GM19438 (cell line): Measurements from ENCODE around the gene KRTAP5-4.
"Not testable (repeated sequence)": the region's sequence is repeated elsewhere in the genome, so short reads cannot be mapped to it uniquely, and the experiment has no call there.

Source experiments
- ATAC-seq: cut with Tn5 transposase; IDR thresholded peaks from one replicate; pipeline ENCODE4 v1.9.1; 2021; ENCODE audit warnings: low read depth; ENCODE audit not compliant: unreplicated experiment

The KRTAP5-4 gene

GRCh38 chr11:1639666-1640065, 17.7 kb upstream of the KRTAP5-4 start:
- no peak for ATAC-seq

- no peak for ATAC-seq
Measured at GRCh38 chr11:1639102-1639620, 17.2 kb upstream of the KRTAP5-4 start.

GRCh38 chr11:1638344-1638743, 16.4 kb upstream of the KRTAP5-4 start:
- no peak for ATAC-seq

- ATAC-seq = no peak
Measured at GRCh38 chr11:1637628-1638027, 15.7 kb upstream of the KRTAP5-4 start.

GRCh38 chr11:1636291-1636950, 14.5 kb upstream of the KRTAP5-4 start:
- ATAC-seq = no peak

GRCh38 chr11:1633864-1634263, 11.9 kb upstream of the KRTAP5-4 start:
- ATAC-seq = no peak

GRCh38 chr11:1632053-1632714, 10.2 kb upstream of the KRTAP5-4 start:
- no peak for ATAC-seq

- ATAC-seq = no peak
Measured at GRCh38 chr11:1631066-1631568, 9.2 kb upstream of the KRTAP5-4 start.

GRCh38 chr11:1630271-1630670, 8.3 kb upstream of the KRTAP5-4 start:
- no peak for ATAC-seq

GRCh38 chr11:1629326-1630185, 7.6 kb upstream of the KRTAP5-4 start, which contains the start of gene KRTAP5-5:
Gene KRTAP5-5, plus strand, starts transcription at chr11:1629775. Its CDS starts 66 bp downstream, at chr11:1629841.
- ATAC-seq = no peak

GRCh38 chr11:1628506-1629325, 6.8 kb upstream of the KRTAP5-4 start:
- no peak for ATAC-seq

- no peak for ATAC-seq
Measured at GRCh38 chr11:1625541-1625940, 3.6 kb upstream of the KRTAP5-4 start.

- no peak for ATAC-seq
Measured at GRCh38 chr11:1624621-1625020, 2.7 kb upstream of the KRTAP5-4 start.

GRCh38 chr11:1623716-1624115, 1.8 kb upstream of the KRTAP5-4 start:
- no peak for ATAC-seq

- no peak for ATAC-seq
Measured at GRCh38 chr11:1619449-1619848, 2.5 kb downstream of the KRTAP5-4 start.

- ATAC-seq = no peak
Measured at GRCh38 chr11:1618231-1618630, 3.7 kb downstream of the KRTAP5-4 start.

GRCh38 chr11:1608363-1608762, 13.6 kb downstream of the KRTAP5-4 start, which contains the start of gene KRTAP5-3:
Gene KRTAP5-3, minus strand, starts transcription at chr11:1608463. Its CDS starts 78 bp downstream, at chr11:1608385.
- ATAC-seq = no peak

- not testable (repeated sequence) for ATAC-seq
Measured at GRCh38 chr11:1607901-1608300, 14.0 kb downstream of the KRTAP5-4 start.

- ATAC-seq = not testable (repeated sequence)
Measured at GRCh38 chr11:1607156-1607845, 14.6 kb downstream of the KRTAP5-4 start.
